ENCODE data around the gene WIPF3.
"Not testable (repeated sequence)": the region's sequence is repeated elsewhere in the genome, so short reads cannot be mapped to it uniquely, and the experiment has no call there.

Gene WIPF3

DNA sequence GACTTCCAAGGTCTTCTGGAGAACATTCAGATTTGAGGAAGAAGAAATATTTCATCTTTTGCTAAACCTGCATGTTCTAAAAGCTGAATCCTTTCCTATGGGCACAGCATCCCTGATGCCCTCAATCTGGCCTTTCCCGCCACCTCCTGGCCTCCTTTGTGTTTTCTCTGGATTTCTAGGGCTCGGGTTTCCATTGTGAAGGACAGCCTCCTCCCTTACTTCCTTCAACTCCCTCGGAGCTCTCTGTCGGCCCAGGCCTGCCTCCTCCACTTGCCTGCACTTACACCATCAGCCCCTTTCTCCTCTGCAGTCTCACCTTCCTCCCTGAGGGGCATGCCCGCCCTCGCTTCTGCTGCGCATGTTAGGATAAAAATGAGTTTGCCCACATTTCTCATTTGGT is 75.4 kb downstream of the WIPF3 start:
- no peak for DNase-seq (ENCODE audit: low read depth in 2 of 2)

DNA sequence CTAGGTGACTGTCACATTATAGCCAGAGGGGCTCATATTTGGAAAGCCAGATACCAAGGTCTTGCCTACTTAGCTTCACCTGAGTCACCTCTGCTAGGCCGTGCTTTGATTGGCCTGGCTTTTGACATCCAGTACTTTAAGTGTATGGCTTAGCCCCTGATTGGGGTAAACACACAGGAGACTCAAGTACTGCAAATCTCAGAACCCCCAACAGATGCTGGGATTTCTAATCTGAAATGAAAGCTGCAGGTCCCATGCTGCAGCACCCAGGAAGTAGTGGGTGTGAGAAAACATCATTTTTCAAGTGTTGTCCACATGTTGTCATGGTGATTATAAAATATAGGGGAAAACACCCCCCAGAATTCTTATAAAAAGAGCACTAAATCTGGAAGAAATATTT is 76.2 kb downstream of the WIPF3 start:
- DNase-seq (ENCODE audit: low read depth in 2 of 2) = no peak

DNA sequence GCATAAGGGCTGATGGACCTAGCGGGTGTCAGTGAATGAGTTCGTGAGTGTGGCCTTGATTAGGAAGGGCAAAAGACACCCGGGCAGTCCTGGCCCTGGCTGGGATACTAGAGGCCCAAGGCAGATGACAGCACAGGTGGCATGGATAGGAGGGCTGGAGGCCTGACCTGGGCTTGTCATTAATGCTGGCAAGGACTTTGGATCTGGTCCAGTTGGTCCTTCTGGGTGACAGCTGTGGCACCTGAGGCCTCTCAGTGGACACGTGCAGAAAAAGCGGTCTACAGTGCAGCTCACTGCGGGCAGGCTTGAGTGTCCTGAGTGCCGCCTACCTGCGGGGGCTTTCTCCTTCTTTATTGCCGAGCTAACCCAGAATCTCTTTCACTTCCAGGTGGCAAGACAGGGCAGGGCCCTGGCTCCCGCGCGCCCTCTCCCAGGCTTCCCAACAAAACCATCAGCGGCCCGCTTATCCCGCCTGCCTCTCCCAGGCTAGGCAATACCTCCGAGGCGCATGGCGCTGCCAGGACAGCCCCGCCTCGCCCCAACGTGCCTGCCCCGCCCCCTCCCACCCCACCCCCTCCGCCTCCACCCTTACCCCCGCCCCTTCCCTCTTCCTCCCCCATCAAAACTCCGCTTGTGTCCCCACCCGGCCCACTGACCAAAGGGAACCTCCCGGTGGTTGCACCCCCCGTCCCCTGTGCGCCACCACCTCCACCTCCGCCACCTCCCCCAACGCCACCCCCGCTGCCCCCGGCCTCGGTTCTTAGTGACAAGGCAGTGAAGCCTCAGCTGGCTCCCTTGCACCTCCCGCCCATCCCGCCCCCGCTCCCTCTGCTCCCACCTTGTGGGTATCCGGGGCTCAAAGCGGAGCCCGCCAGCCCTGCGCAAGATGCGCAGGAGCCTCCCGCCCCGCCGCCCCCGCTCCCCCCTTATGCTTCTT is 77.4 kb downstream of the WIPF3 start:
- DNase-seq (ENCODE audit: low read depth in 2 of 2) = no peak

DNA sequence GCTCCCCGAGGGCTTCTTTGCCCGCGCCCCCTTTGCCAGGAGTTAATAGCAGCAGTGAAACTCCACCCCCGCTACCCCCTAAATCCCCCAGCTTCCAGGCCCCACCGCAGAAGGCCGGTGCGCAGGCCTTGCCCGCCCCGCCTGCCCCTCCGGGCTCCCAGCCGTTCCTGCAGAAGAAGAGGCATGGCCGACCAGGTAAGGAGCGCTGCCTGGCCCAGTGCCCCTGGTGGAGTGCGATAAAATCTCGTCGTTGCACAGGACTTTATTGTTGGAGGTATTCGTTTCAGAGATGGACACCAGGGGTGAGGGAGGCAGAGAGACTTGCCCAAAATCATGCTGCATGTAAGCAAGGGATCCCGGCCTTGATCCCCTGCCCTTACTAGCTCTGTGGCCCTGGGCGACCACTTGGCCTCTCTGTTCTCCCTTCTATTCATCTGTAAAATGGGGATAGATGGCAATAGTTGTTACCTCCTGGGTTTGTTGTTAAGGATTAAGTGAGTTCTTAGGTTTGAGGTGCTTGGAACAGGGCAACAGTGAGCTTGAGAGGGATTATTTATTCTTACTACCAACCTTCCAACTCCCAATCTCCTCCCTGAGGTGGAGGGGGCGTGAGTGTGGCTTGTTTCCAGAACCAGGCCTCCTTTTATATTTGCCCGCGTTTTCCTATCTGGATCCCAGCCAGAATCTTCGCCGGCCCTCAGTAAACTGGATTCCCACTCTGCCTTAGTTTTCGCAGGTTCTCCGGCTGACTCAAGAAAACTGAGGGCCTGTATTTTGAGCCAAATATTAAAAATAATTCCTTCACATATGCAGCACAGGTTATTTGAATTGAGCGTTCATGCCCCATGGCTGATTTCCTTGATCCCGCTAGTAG is 78.3 kb downstream of the WIPF3 start:
- no peak for DNase-seq (ENCODE audit: low read depth in 2 of 2)

DNA sequence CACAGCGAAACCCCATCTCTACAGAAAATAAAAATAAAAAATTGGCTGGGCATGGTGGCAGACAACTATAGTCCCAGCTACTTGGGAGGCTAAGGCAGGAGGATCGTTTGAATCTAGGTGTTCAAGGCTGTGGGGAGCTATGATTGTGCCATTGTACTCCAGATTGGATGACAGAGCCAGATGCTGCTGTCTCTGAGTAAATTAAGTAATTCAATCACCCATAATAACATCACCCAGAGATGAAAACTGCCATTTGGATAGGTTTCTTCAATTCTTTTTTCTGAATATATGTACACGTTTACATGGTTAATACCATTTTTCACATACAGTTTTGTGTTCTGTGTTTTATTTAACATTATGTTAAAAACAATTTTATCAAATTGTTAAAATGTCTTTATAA is 79.3 kb downstream of the WIPF3 start:
- DNase-seq (ENCODE audit: low read depth in 2 of 2) = no peak

DNA sequence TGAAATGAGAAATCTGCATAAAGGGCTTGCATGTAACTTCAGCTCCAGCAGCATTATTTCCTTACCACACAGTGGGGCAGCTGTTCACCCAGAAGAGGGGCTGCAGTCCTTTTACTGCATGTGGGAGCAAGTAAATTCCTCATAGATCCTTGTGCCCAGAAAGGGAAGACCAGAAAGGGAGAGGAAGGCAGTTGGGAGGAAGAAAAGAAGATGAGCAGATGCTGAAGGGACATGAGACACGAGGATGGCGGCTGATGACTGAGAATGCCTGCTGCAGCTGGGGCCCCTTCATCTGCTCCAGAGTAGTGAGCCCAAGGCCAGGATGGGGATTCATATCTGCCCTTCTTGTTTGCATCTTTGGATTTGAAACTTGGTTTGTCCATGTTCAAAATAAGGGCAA is 80.5 kb downstream of the WIPF3 start:
- no peak for DNase-seq (ENCODE audit: low read depth in 2 of 2)

DNA sequence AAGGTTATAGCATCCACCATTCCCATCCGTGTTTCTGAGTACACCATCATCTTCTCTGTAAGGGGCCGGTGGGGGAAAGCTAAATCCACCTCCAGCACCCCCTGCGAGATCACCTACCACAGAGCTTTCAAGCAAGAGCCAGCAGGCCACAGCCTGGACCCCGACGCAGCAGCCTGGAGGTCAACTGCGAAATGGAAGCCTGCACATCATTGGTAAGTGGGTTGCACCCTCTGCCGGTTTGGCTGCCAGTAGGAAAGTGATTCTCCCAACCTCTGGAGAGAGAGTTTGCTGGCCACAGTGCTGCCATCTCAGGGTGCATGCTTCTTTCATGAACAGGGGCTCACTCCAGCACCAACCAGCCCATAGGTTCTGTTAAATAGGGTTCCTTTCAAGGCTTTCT is 81.7 kb downstream of the WIPF3 start:
- no peak for DNase-seq (ENCODE audit: low read depth in 2 of 2)

DNA sequence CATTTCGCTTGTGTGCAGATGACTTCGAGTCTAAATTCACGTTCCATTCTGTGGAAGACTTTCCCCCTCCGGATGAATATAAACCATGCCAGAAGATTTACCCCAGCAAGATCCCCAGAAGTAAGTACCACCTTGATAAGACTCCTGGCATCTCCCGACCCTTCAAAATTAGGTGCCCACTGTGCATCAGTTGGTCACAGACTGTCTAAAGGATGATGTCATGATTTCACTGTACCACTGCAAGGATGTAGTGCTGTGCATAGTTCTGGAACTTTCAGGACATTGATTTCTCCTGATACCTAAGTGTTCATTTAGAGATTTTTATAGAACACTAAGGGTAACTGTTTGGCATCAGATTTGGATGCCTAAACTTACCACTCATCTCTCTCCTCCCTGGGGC is 83.0 kb downstream of the WIPF3 start:
- DNase-seq (ENCODE audit: low read depth in 2 of 2) = no peak

DNA sequence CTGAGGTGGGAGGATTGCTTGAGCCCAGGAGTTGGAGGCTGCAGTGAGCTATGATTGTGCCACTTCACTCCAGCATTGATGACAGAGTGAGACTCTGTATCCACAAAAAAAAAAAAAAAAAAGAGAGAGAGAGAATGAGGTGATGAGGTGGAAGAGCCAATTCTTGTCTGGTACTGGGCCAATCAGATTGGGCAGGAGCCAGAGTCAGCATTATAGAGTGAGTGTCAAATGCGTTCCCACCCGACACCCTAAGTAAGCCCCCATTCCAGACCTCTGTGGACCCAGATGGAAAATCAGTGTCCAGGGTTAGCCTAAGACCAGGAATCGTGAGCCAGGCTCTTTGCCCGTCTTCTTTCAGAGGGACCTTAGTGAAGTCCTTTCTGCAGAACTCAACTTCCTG is 83.9 kb downstream of the WIPF3 start:
- no peak for DNase-seq (ENCODE audit: low read depth in 2 of 2)

DNA sequence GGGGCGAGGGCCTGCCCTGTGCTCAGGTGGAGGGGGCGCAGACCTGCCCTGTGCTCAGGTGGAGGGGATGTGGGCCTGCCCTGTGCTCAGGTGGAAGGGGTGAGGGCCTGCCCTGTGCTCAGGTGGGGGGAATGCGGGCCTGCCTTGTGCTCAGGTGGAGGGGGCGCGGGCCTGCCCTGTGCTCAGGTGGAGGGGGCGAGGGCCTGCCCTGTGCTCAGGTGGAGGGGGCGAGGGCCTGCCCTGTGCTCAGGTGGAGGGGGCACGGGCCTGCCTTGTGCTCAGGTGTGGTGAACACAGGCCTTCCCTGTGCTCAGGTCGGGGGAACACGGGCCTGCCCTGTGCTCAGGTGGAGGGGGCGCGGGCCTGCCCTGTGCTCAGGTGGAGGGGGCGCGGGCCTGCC is 84.5 kb downstream of the WIPF3 start:
- not testable (repeated sequence) for DNase-seq (ENCODE audit: low read depth in 2 of 2)

DNA sequence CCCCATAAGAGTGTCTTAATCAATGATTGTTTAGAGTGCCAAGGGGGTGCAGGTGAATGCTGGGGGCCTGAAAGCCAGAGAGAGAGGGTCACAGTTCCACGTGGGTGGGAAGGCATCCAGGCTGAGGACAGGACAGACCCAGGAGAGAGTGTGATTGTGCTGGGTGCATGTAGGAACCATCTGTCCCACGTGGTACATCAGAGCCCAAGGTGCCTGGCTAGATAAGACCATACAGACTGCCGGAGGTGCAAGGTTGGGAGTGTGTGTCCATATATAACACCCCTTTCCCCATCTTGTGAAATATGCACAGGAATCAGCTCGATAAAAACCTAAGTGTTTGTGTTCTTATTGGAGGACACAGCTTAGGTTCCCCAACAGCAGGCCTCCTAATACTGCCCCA is 85.5 kb downstream of the WIPF3 start:
- DNase-seq (ENCODE audit: low read depth in 2 of 2) = no peak

DNA sequence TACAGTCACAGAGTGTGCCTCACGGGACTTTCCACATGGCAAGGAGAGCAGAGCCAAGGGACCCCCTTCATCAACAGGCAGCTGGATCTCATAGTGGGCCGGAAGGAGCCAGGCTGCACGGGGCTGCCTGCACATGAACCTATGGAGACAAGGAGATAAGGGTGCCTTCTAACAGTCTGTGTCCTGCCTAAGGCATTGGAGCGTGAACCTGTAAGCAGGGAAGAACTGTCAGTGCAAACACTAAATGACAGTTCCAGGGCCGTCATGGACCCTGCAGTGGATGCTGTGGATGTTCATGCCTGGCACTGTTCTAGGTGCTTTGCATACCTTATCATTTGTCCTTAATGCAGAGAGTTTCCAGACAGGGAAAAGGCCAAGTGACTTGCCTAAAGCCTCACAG is 85.9 kb downstream of the WIPF3 start:
- no peak for DNase-seq (ENCODE audit: low read depth in 2 of 2)

DNA sequence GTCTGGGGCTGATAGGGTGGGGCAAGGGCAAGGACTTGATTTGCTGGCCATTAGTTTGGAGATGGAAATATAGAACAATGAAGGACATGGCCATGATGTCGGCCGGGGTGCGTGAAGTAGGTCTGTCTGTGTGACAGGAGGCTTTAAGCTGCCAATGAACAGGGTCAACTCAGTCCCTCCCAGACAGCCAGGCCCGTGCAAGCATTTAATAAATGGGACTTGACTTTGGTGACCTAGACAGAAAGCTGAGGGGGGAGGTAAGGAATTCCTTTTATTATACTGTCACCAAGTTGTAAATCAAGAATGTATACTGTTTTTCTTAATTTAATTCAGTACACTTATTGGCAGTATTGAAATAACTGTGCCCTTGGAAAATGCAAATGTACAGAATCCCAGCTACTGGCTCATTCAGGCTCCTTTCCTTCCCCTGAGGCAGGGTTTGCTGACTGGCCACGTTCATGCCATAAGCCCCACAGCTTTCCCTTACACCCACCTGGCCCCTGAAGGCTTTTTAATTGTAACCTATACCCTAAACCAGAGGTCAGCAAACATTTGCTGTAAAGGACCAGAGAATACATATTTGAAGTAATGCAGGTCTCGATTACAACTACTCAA is 87.2 kb downstream of the WIPF3 start:
- no peak for DNase-seq (ENCODE audit: low read depth in 2 of 2)

DNA sequence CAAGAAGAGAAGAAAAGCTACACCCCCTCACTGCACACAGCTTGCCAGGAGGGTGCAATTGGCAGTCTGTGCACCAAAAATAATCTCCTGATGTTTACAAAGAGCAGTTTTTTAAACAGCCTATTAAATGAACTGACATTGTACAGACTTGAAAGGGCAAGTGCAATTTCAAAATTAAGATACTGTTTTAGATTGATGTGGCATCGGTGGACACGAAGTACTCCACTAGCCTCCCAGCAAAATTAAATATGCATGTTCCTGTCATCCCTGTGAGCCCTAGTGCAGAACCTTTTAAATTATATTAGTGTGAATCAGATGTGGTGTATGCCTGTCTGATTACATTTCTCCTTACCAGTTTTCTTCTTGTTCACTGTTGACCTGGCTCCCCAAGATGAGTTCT is 87.9 kb downstream of the WIPF3 start:
- no peak for DNase-seq (ENCODE audit: low read depth in 2 of 2)

DNA sequence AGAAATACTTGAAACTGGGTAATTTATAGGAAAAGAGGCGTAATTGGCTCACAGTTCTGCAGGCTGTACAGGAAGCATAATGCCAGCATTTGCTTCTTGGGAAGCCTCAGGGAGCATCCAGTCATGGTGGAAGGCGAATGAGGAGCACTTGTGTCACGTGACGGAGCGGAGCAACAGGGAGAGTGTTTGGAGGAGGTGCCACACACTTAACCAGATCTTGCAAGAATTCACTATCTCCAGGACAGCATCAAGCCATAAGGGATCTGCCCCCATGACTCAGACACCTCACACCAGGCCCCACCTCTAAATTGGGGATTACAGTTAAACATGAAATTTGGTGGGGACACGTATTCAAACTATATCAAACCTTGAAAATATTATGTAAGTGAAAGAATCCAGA is 89.3 kb downstream of the WIPF3 start:
- DNase-seq (ENCODE audit: low read depth in 2 of 2) = no peak

DNA sequence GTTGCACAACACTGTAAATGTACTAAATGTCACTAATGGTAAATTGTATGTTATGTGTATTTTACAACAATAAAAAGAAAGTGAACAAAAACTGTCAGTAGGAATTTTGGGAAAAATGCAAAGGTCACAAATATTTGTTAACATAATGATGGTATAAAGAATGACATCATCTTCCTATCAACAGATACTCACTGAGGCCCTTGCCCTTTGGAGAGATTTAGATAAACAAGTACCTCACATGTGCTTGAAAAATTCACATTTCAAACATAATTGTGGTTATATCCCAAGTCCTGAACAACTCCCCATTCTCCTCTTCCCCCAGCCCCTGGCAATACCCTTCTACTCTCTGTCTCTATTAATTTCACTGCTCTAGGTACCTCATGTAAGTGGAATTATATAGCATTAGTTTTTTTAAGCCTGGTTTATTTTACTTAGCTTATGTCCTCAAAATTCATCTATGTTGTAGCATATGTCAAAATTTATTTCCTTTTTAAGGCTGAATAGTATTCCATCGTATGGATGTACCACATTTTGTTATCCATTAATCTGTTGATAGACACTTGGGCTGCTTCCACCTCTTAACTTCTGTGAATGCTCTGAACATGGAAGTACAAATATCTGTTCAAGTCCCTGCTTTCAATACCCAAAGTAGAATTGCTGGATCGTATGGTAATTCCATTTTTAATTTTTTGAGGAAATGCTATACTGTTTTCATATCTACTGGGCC is 90.5 kb downstream of the WIPF3 start:
- no peak for DNase-seq (ENCODE audit: low read depth in 2 of 2)

DNA sequence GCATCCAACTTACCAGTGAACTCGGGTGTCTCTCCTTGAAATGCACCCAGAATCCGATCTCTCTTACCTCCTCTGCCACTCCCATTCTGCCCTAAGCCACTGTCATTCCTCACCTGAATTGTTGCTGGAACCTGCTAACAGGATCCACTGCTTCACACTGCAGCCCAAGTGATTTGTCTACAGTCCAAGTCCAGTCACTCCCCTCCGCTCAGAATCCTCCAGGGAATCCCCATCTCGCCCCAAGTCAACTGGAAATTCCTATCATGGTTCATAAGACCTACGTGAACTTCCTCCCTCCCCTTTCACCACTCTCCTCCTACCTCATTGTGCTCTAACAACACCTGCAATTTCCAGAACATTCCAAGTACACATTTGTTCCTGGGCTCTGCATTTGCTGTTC is 92.0 kb downstream of the WIPF3 start:
- DNase-seq (ENCODE audit: low read depth in 2 of 2) = no peak

DNA sequence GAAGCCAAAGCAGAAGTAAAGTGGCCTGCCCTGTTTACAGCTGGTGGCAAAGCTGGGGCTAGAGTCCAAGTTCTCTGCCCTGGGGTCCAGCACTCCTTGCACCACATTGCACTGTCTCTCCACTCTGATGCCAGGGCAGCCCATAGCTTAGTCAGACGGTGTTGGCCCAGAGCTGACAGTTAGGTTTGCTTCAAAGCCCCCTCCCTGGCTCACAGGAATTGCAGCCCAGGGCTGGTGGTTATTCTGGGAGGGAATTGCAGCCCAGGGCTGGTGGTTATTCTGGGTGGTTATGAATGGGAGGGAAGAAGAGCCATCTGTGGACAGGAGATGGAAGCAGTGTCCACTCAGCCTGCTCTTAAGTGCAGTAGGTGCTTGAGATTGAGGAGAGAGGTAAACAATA is 94.4 kb downstream of the WIPF3 start:
- no peak for DNase-seq (ENCODE audit: low read depth in 2 of 2)

DNA sequence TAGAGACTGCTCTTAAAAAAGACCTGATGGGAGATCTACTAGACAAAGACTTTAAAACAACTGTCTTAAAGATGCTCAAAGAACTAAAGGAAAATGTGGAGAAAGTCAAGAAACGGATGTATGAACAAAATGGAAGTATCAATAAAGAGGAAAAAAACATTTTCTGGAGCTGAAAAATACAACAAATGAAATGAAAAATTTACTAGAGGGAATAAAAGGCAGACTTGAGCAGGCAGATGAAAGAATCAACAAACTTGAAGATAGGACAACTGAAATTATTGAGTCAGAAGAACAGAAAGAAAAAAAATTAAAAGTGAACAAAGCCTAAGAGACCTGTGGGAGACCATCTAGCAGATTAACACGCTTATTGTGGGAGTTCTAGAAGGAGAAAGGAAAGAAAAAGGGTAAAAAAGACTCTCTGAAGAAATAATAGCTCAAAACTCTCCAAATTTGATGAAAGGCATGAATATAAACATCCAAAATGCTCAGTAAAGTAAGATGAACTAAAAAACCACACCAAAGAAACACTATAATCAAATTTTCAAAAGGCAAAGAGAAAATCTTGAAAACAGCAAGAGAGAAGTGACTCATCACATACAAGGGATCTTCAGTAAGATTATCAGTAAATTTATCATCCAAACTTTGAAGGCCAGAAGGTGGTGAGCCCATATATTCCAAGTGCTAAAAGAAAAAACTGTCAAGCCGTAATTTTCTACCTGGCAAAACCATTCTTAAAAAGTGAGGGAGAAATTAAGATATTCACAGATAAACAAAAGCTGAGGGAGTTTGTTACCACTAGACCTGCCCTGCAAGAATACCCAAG is 100.1 kb downstream of the WIPF3 start:
- no peak for DNase-seq (ENCODE audit: low read depth in 2 of 2)

DNA sequence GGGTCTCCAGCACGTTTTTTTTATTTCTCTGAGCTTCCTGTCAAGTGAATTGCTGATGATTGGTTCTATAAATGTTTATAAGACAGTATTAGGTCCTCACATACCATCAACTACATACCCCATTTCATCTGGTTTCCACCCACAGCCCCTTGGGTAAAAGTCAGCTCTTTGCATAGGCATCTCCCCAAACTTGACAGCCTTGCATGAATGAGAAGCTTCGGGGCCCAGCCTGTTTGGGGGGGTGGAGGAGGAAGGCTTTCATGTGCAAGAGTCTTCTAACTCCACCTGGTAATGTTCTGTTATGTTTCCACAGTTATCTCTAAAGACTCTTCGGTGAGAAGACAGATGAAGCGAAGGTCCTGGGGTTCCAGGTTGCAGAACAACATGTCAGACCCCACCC is 107.9 kb downstream of the WIPF3 start:
- DNase-seq (ENCODE audit: low read depth in 2 of 2) = no peak

Data from stimulated activated CD4-positive, alpha-beta T cell treated with anti-CD3 and anti-CD28 coated beads, Interleukin-4, amount 100 ng/mL, for 48 hours (primary cell).